ENCODE data around the gene RBP2. TPM values are rescaled to one million over a fixed set of nuclear protein-coding genes. Genes with fewer than 3 reads are reported as not detected.

RBP2 gene
- total RNA-seq, 1 donor from 2014 or later = not detected

DNA sequence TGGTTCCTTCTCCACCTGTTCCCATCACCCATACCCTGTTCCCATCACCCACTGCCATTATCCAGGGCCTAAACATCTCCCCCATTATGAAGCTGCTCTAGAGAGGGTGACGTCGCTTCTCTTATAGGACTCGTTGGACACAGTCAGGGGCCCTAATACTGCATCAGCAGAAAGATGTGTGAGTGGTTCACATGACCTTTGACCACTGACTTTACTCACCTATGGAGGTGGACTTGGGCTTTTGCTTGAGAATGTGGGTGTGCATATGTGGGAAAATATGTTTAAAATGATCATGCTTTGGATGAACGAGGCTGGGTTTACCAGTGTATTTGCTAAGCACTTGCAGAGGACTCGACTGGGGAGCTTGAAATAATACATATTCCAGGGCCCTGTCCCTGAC lies 26.8 kb downstream of the RBP2 start:
- Mint-ChIP-seq H3K27me3 (ENCODE audit: low read depth, unreplicated experiment) (peaks cover 6% of the 10 kb centered on the region), H3K4me1 (ENCODE audit: low read depth, unreplicated experiment) (no peaks in the 10 kb centered on the region), H3K36me3 (ENCODE audit: low read depth, unreplicated experiment) (peaks cover 2% of the 10 kb centered on the region), H3K27ac (ENCODE audit: unreplicated experiment) (no peak overlapping the region), H3K9me3 (ENCODE audit: unreplicated experiment) (no peaks in the 10 kb centered on the region), H3K4me3 (ENCODE audit: unreplicated experiment) (no peak overlapping the region)
- FAIRE-seq = no peak
- DNase-seq (ENCODE audit: low read depth) = no peak
- H4K20me1 ChIP-seq (ENCODE audit: insufficient read depth, low read length) = no peaks in the 10 kb centered on the region
- H3K9me3 ChIP-seq (ENCODE audit: insufficient read depth, low read depth, low read length) = no peaks in the 10 kb centered on the region
- no peak for TF ChIP-seq CTCF (IDR thresholded peaks at IDR 0.05; ENCODE audit: insufficient read depth, low read depth, low read length)
- TF ChIP-seq EZH2 (IDR thresholded peaks at IDR 0.05; ENCODE audit: insufficient read depth, low read length) = no peak
- no peak overlapping the region for H3K4me2 ChIP-seq (ENCODE audit: low read length)
- no peak overlapping the region for H2AFZ ChIP-seq (ENCODE audit: low read depth, low read length)
- no peak overlapping the region for H3K27ac ChIP-seq (ENCODE audit: low read depth, low read length)
- H3K4me1 ChIP-seq (ENCODE audit: insufficient read depth, low read length) = no peaks in the 10 kb centered on the region
- peaks cover 2% of the 10 kb centered on the region for H3K27me3 ChIP-seq (ENCODE audit: insufficient read depth, low read length)
- H3K4me3 ChIP-seq (ENCODE audit: insufficient read depth, low read depth, low read length) = no peak overlapping the region
- H3K9ac ChIP-seq (ENCODE audit: low read length) = no peak overlapping the region
- H3K79me2 ChIP-seq (ENCODE audit: insufficient read depth, low read length) = no peaks in the 10 kb centered on the region
- H3K36me3 ChIP-seq (ENCODE audit: insufficient read depth, low read length) = no peaks in the 10 kb centered on the region

DNA sequence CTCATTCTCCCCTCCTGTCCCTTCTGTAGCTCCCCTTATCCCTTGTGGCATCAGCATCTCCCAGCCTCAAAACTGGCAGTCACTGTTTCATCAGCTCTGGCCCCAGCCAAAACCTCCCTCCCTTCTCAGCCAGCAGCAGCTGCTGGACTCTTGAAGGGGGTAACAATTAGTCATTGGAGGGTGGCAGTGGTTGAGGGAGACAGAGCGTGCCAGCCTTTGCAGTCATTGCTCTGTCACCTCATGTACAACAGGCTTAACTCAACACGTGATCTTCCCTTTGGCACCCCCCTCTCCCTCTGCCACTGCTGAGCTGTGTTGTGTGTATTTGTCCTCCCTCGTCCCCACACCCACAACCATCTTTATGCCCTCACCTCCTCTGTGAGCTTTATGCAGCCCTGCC lies 28.2 kb downstream of the RBP2 start:
- H3K4me2 ChIP-seq (ENCODE audit: low read length) = no peak overlapping the region
- no peak overlapping the region for H3K4me3 ChIP-seq (ENCODE audit: insufficient read depth, low read depth, low read length)
- H3K27ac Mint-ChIP-seq (ENCODE audit: unreplicated experiment) = no peak overlapping the region
- H3K36me3 Mint-ChIP-seq (ENCODE audit: low read depth, unreplicated experiment) = peaks cover 2% of the 10 kb centered on the region
- TF ChIP-seq CTCF (IDR thresholded peaks at IDR 0.05; ENCODE audit: insufficient read depth, low read depth, low read length) (no peak), EZH2 (IDR thresholded peaks at IDR 0.05; ENCODE audit: insufficient read depth, low read length) (no peak)
- H3K4me1 Mint-ChIP-seq (ENCODE audit: low read depth, unreplicated experiment) = no peaks in the 10 kb centered on the region
- peaks cover 2% of the 10 kb centered on the region for H3K27me3 ChIP-seq (ENCODE audit: insufficient read depth, low read length)
- FAIRE-seq (no peak), DNase-seq (ENCODE audit: low read depth) (no peak)
- H3K4me3 Mint-ChIP-seq (ENCODE audit: unreplicated experiment) = no peak overlapping the region
- no peaks in the 10 kb centered on the region for H3K36me3 ChIP-seq (ENCODE audit: insufficient read depth, low read length)
- H3K27me3 Mint-ChIP-seq (ENCODE audit: low read depth, unreplicated experiment) = peaks cover 8% of the 10 kb centered on the region
- no peaks in the 10 kb centered on the region for H3K4me1 ChIP-seq (ENCODE audit: insufficient read depth, low read length)
- no peaks in the 10 kb centered on the region for H3K9me3 ChIP-seq (ENCODE audit: insufficient read depth, low read depth, low read length)
- H3K9ac ChIP-seq (ENCODE audit: low read length) = no peak overlapping the region
- no peaks in the 10 kb centered on the region for H3K9me3 Mint-ChIP-seq (ENCODE audit: unreplicated experiment)
- H4K20me1 ChIP-seq (ENCODE audit: insufficient read depth, low read length) = no peaks in the 10 kb centered on the region
- H3K79me2 ChIP-seq (ENCODE audit: insufficient read depth, low read length) = no peaks in the 10 kb centered on the region
- H3K27ac ChIP-seq (ENCODE audit: low read depth, low read length) = no peak overlapping the region
- no peak overlapping the region for H2AFZ ChIP-seq (ENCODE audit: low read depth, low read length)

DNA sequence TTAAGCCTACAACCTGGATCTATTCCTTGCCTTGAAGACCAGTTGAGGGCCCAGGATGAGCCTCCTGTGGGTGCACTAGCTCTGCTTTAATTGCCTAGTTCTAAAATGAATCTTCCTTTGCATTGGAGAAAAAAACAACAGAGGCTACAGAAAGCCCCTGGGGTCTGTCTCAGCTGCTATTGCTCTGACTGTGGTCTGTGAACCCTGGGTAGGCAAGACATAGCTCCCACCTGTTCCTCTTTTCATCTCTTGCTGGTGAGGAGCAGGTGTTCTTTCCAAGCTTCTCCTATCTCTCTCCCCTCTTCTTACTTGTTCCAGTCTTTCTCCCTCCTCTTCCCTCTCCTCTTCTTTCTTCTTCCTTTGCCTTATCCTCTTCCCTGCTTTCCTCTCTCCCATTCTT lies 28.8 kb downstream of the RBP2 start:
- Mint-ChIP-seq H3K27me3 (ENCODE audit: low read depth, unreplicated experiment) (peaks cover 8% of the 10 kb centered on the region), H3K36me3 (ENCODE audit: low read depth, unreplicated experiment) (peaks cover 2% of the 10 kb centered on the region), H3K4me3 (ENCODE audit: unreplicated experiment) (no peak overlapping the region), H3K9me3 (ENCODE audit: unreplicated experiment) (no peaks in the 10 kb centered on the region), H3K27ac (ENCODE audit: unreplicated experiment) (no peak overlapping the region), H3K4me1 (ENCODE audit: low read depth, unreplicated experiment) (no peaks in the 10 kb centered on the region)
- TF ChIP-seq CTCF (IDR thresholded peaks at IDR 0.05; ENCODE audit: insufficient read depth, low read depth, low read length) (no peak), EZH2 (IDR thresholded peaks at IDR 0.05; ENCODE audit: insufficient read depth, low read length) (no peak)
- no peak for FAIRE-seq
- no peak overlapping the region for H2AFZ ChIP-seq (ENCODE audit: low read depth, low read length)
- H3K4me3 ChIP-seq (ENCODE audit: insufficient read depth, low read depth, low read length) = no peak overlapping the region
- H3K9ac ChIP-seq (ENCODE audit: low read length) = no peak overlapping the region
- H3K79me2 ChIP-seq (ENCODE audit: insufficient read depth, low read length) = no peaks in the 10 kb centered on the region
- H3K27me3 ChIP-seq (ENCODE audit: insufficient read depth, low read length) = peaks cover 2% of the 10 kb centered on the region
- no peaks in the 10 kb centered on the region for H3K4me1 ChIP-seq (ENCODE audit: insufficient read depth, low read length)
- no peaks in the 10 kb centered on the region for H3K9me3 ChIP-seq (ENCODE audit: insufficient read depth, low read depth, low read length)
- no peaks in the 10 kb centered on the region for H3K36me3 ChIP-seq (ENCODE audit: insufficient read depth, low read length)
- H3K27ac ChIP-seq (ENCODE audit: low read depth, low read length) = no peak overlapping the region
- H4K20me1 ChIP-seq (ENCODE audit: insufficient read depth, low read length) = no peaks in the 10 kb centered on the region
- no peak for DNase-seq (ENCODE audit: low read depth)
- H3K4me2 ChIP-seq (ENCODE audit: low read length) = no peak overlapping the region
